Measurements from ENCODE around the gene ANKRD16. TPM values are rescaled to one million over a fixed set of nuclear protein-coding genes. Genes with fewer than 3 reads are reported as not detected.
"Not testable (repeated sequence)": the region's sequence is repeated elsewhere in the genome, so short reads cannot be mapped to it uniquely, and the experiment has no call there.

ANKRD16 gene
- total and polyA plus RNA-seq, 2 donors (not counting 1 experiment from before 2014, with no cell fraction given), result 10.9 to 12.6 TPM

DNA sequence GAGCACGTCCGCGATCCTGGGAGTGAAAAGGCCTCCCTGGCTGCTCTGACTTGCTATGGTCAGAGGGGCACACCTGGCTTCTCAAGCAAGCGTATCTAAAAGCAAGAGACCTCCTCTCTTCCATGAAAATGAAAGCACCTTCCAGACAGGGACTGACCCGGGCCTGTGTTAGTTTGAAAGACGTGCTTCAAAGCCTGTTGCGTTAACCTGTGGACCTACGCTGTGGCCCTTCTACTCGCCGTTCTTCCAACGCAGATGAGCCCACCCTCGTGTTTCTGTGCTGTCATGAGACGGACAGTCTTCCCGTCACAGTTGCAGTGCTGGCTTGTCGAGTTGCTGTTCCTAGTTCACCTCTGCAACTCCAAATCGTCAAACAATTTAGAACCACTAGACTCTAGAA, 61.0 kb downstream of the ANKRD16 start:
- Histone ChIP-seq H3K36me3 (replicated peaks in 1 of 2; ENCODE audit: control extremely low read depth in 1 of 2, control insufficient read depth in 1 of 2, extremely low read depth in 1 of 2, insufficient read depth in 2 of 2, low read length in 1 of 2) (no peaks in the 10 kb centered on the region), H3K79me2 (ENCODE audit: control insufficient read depth, insufficient read depth, low read length) (no peaks in the 10 kb centered on the region), H3K4me2 (replicated peaks; ENCODE audit: low read depth, low read length, poor library complexity, severe bottlenecking) (no peak overlapping the region), H2AFZ (ENCODE audit: insufficient read depth, low read depth, low read length, poor library complexity, severe bottlenecking) (no peak overlapping the region), H4K20me1 (ENCODE audit: control insufficient read depth, insufficient read depth, low read length, poor library complexity, severe bottlenecking) (no peaks in the 10 kb centered on the region), H3K4me1 (ENCODE audit: control insufficient read depth in 2 of 2, insufficient read depth in 2 of 2, low read length in 2 of 2) (peaks cover 10 to 13% of the 10 kb centered on the region in 2 donors), H3K9me3 (ENCODE audit: control extremely low read depth in 1 of 3, control insufficient read depth in 2 of 3, insufficient read depth in 1 of 3, low read length in 2 of 3) (peaks cover 0 to 3% (median 0%) of the 10 kb centered on the region in 3 donors), H3K27me3 (replicated peaks in 1 of 4; ENCODE audit: control extremely low read depth in 1 of 4, control insufficient read depth in 3 of 4, insufficient read depth in 4 of 4, low read length in 3 of 4) (no peaks in the 10 kb centered on the region), H3K4me3 (ENCODE audit: control extremely low read depth in 1 of 5, extremely low read depth in 1 of 5, insufficient read depth in 1 of 5, low read depth in 2 of 5, low read length in 4 of 5) (no peak overlapping the region), H3K27ac (ENCODE audit: low read length in 2 of 2) (no peak overlapping the region), H3K9ac (ENCODE audit: low read length) (no peak overlapping the region)
- ChIA-PET CTCF (interaction anchor here (1.2 kb wide), 1 partner anchor 9 kb away, joined by 3 read pairs; no protein-coding TSS in a partner anchor), POLR2A (interaction anchor here (1.7 kb wide), 1 partner anchor 8 kb away, joined by 4 read pairs; no protein-coding TSS in a partner anchor)
- Mint-ChIP-seq H3K27ac (no peak overlapping the region), H3K4me1 (peaks cover 12% of the 10 kb centered on the region), H3K4me3 (no peak overlapping the region), H3K9me3 (ENCODE audit: insufficient read depth) (no peaks in the 10 kb centered on the region), H3K27me3 (no peaks in the 10 kb centered on the region)
- TF ChIP-seq, protein P1, sequence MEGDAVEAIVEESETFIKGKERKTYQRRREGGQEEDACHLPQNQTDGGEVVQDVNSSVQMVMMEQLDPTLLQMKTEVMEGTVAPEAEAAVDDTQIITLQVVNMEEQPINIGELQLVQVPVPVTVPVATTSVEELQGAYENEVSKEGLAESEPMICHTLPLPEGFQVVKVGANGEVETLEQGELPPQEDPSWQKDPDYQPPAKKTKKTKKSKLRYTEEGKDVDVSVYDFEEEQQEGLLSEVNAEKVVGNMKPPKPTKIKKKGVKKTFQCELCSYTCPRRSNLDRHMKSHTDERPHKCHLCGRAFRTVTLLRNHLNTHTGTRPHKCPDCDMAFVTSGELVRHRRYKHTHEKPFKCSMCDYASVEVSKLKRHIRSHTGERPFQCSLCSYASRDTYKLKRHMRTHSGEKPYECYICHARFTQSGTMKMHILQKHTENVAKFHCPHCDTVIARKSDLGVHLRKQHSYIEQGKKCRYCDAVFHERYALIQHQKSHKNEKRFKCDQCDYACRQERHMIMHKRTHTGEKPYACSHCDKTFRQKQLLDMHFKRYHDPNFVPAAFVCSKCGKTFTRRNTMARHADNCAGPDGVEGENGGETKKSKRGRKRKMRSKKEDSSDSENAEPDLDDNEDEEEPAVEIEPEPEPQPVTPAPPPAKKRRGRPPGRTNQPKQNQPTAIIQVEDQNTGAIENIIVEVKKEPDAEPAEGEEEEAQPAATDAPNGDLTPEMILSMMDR (IDR thresholded peaks at IDR 0.05), result no peak
- TF ChIP-seq EZH2 (IDR thresholded peaks at IDR 0.05; ENCODE audit: borderline replicate concordance, insufficient read depth, low read depth, low read length, poor library complexity, severe bottlenecking), result no peak
- no peak for ATAC-seq (ENCODE audit: low read depth)
- 93% methylated on average over 13 of the region's 16 CpGs for WGBS (ENCODE audit: insufficient coverage)
- intact Hi-C loops (cut with micrococcal nuclease), result no loop called here
- DNase-seq, result no peak

DNA sequence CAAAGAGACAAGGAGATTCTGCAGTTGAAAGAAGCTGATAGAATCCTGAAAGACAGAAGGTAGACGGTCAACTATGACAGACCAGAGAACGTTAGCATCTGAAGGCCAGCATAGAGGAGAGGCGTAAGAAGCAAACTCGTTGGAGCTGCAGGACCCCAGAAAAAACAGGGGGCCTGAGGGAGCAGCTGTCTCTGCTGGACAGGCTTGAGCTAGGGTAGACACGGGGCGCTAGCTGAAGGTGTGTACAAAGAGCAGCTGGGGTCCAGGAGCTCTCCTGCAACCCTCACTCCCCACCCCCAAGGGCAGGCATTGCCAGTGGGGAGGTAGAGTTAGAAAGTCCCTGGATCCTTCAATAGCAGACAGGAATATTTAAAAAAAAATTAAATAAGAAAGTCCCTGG, 61.9 kb downstream of the ANKRD16 start:
- POLR2A ChIA-PET, result interaction anchor here (0.7 kb wide), 1 partner anchor 586 kb away, joined by 3 read pairs; no protein-coding TSS in a partner anchor
- intact Hi-C loops (cut with micrococcal nuclease), result no loop called here

DNA sequence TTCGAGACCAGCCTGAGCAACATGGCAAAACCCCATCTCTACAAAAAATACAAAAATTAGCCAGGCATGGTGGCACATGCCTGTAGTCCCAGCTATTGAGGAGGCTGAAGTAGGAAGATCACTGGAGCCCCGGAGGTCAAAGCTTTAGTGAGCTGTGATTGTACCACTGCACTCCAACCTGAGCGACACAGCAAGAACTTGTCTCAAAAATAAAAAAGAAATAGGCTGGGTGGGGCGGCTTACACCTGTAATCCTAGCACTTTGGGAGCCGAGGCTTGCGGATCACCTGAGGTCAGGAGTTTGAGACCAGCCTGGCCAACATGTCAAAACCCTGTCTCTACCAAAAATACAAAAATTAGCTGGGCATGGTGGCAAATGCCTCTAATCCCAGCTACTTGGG, 63.2 kb downstream of the ANKRD16 start:
- peaks cover 10 to 19% of the 10 kb centered on the region in 2 donors for H3K4me1 ChIP-seq (ENCODE audit: control insufficient read depth in 2 of 2, insufficient read depth in 2 of 2, low read length in 2 of 2)
- H3K9me3 ChIP-seq (ENCODE audit: control extremely low read depth in 1 of 3, control insufficient read depth in 2 of 3, insufficient read depth in 1 of 3, low read length in 2 of 3); H3K27ac Mint-ChIP-seq; H3K79me2 ChIP-seq (ENCODE audit: control insufficient read depth, insufficient read depth, low read length); DNase-seq; POLR2A ChIA-PET; H3K27me3 Mint-ChIP-seq; H3K27ac ChIP-seq (ENCODE audit: low read length in 2 of 2); H3K4me2 ChIP-seq (replicated peaks; ENCODE audit: low read depth, low read length, poor library complexity, severe bottlenecking); ATAC-seq (ENCODE audit: low read depth); H3K9me3 Mint-ChIP-seq (ENCODE audit: insufficient read depth); H4K20me1 ChIP-seq (ENCODE audit: control insufficient read depth, insufficient read depth, low read length, poor library complexity, severe bottlenecking); H3K9ac ChIP-seq (ENCODE audit: low read length); H3K4me3 ChIP-seq (ENCODE audit: control extremely low read depth in 1 of 5, extremely low read depth in 1 of 5, insufficient read depth in 1 of 5, low read depth in 2 of 5, low read length in 4 of 5); H3K36me3 ChIP-seq (replicated peaks in 1 of 2; ENCODE audit: control extremely low read depth in 1 of 2, control insufficient read depth in 1 of 2, extremely low read depth in 1 of 2, insufficient read depth in 2 of 2, low read length in 1 of 2); H3K27me3 ChIP-seq (replicated peaks in 1 of 4; ENCODE audit: control extremely low read depth in 1 of 4, control insufficient read depth in 3 of 4, insufficient read depth in 4 of 4, low read length in 3 of 4); H2AFZ ChIP-seq (ENCODE audit: insufficient read depth, low read depth, low read length, poor library complexity, severe bottlenecking); H3K4me3 Mint-ChIP-seq; intact Hi-C loops (cut with micrococcal nuclease): not testable (repeated sequence)
- H3K4me1 Mint-ChIP-seq, result peaks cover 17% of the 10 kb centered on the region
- 90% methylated on average over 1 of the region's 6 CpGs for WGBS (ENCODE audit: insufficient coverage)
- CTCF ChIA-PET, result interaction anchor here (1.0 kb wide), 1 partner anchor 9 kb away, joined by 3 read pairs; no protein-coding TSS in a partner anchor

More for the DNA sequence above, 61.9 kb downstream of the ANKRD16 start:
- Histone ChIP-seq H2AFZ (ENCODE audit: insufficient read depth, low read depth, low read length, poor library complexity, severe bottlenecking) (no peak overlapping the region), H3K9ac (ENCODE audit: low read length) (no peak overlapping the region), H3K27ac (ENCODE audit: low read length in 2 of 2) (no peak overlapping the region), H3K27me3 (replicated peaks in 1 of 4; ENCODE audit: control extremely low read depth in 1 of 4, control insufficient read depth in 3 of 4, insufficient read depth in 4 of 4, low read length in 3 of 4) (no peaks in the 10 kb centered on the region), H3K4me2 (replicated peaks; ENCODE audit: low read depth, low read length, poor library complexity, severe bottlenecking) (no peak overlapping the region), H3K4me1 (ENCODE audit: control insufficient read depth in 2 of 2, insufficient read depth in 2 of 2, low read length in 2 of 2) (peaks cover 10 to 13% of the 10 kb centered on the region in 2 donors), H3K9me3 (ENCODE audit: control extremely low read depth in 1 of 3, control insufficient read depth in 2 of 3, insufficient read depth in 1 of 3, low read length in 2 of 3) (peaks cover 0 to 3% (median 0%) of the 10 kb centered on the region in 3 donors), H3K4me3 (ENCODE audit: control extremely low read depth in 1 of 5, extremely low read depth in 1 of 5, insufficient read depth in 1 of 5, low read depth in 2 of 5, low read length in 4 of 5) (no peak overlapping the region), H4K20me1 (ENCODE audit: control insufficient read depth, insufficient read depth, low read length, poor library complexity, severe bottlenecking) (no peaks in the 10 kb centered on the region), H3K36me3 (replicated peaks in 1 of 2; ENCODE audit: control extremely low read depth in 1 of 2, control insufficient read depth in 1 of 2, extremely low read depth in 1 of 2, insufficient read depth in 2 of 2, low read length in 1 of 2) (no peaks in the 10 kb centered on the region), H3K79me2 (ENCODE audit: control insufficient read depth, insufficient read depth, low read length) (no peaks in the 10 kb centered on the region)
- DNase-seq (no peak), ATAC-seq (ENCODE audit: low read depth) (no peak)
- Mint-ChIP-seq H3K4me1 (peaks cover 12% of the 10 kb centered on the region), H3K27me3 (no peaks in the 10 kb centered on the region), H3K4me3 (no peak overlapping the region), H3K27ac (no peak overlapping the region), H3K9me3 (ENCODE audit: insufficient read depth) (no peaks in the 10 kb centered on the region)
- WGBS (ENCODE audit: insufficient coverage), result 93% methylated on average over 4 of the region's 6 CpGs
- TF ChIP-seq, protein P1 (IDR thresholded peaks at IDR 0.05), result no peak
- no peak for TF ChIP-seq EZH2 (IDR thresholded peaks at IDR 0.05; ENCODE audit: borderline replicate concordance, insufficient read depth, low read depth, low read length, poor library complexity, severe bottlenecking)
- CTCF ChIA-PET, result interaction anchor here (1.2 kb wide), 1 partner anchor 10 kb away, joined by 3 read pairs; no protein-coding TSS in a partner anchor

Measured in B cell (primary cell).